GM21447 (cell line): ENCODE data around the gene CD79B.
"Not testable (repeated sequence)": the region's sequence is repeated elsewhere in the genome, so short reads cannot be mapped to it uniquely, and the experiment has no call there.

Experiments used
- ATAC-seq: cut with Tn5 transposase; IDR thresholded peaks from one replicate; pipeline ENCODE4 v1.9.1; 2021; ENCODE audit not compliant: unreplicated experiment

The CD79B gene

DNA sequence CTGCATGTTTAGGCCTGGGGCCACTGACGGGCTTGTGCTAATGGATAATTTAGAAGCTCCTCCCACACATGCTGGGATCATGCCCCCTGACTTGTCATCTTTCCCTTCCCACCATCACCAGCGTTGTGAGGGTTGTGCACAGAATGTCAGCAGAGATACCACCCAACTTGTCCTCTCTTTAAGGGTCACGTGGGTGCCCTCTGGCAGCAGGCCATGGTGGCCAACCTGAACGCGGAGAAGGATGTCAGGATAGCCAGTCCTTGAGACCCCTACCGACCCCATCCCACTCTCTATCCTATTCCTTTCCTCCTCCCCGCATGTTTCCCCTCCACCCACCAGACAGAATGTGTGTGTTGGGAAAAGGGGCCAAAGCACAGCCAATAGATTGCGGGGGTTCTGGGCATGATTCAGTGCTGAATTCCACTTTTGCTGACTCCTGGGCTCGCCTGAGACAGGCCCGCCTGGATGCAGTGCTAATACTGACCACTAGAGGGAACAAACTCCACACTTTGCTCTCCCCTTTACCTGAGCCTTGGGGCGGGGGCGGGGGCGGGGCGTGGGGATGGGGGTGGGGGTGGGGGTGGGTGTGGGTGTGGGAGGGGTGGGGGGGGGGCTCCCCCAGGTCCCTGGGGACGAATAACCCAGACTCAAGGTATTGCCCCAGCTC, 50.1 kb downstream of the CD79B start, which contains the start of gene GH2:
Gene GH2 (minus strand): TSS at position 10 of the 667 bp plus-strand sequence. CDS start 143 bp downstream, outside the sequence.
- no peak for ATAC-seq

DNA sequence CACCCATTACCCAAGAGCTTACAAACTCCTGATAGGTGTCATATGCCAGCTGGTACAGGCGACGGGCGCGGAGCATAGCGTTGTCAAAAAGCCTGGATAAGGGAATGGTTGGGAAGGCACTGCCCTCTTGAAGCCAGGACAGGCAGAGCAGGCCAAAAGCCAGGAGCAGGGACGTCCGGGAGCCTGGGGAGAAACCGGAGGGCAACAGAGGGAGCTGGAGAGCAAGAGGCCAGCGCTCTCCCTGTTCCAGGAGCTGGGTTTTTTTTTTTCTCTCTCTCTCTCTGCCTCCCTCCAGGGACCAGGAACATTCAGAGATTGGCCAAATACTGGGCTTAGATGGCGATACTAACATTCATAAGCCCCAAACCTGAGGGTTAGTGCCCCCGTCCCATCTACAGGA, 50.8 kb downstream of the CD79B start:
- ATAC-seq, result not testable (repeated sequence)

DNA sequence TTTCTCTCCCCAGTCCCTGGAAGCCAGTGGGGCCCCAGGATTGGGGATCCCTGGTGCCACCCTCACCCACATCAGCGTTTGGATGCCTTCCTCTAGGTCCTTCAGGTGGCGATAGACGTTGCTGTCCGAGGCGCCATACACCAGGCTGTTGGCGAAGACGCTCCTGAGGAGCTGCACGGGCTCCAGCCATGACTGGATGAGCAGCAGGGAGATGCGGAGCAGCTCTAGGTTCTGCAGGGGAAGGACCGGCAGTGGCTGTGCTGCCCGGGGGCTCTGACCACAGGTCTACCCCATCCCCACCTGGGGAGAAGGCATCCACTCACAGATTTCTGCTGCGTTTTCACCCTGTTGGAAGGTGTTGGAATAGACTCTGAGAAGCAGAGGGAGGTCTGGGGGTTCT, 51.4 kb downstream of the CD79B start:
- ATAC-seq, result no peak
